K562 (cell line): Measurements from ENCODE around the gene MXRA7. TPM values are rescaled to one million over a fixed set of nuclear protein-coding genes. Genes with fewer than 3 reads are reported as not detected.

Experiments
- BMI1 ChIP-seq: fragments of 150-350 bp; IDR thresholded peaks from 2 replicates; pipeline ENCODE4 v1.6.1; 2014; ENCODE audit warnings: low read length
- ETV5 ChIP-seq: sonication (generic); formaldehyde crosslinking; IDR thresholded peaks from 2 replicates; pipeline ENCODE4 v1.4.0; 2020; ENCODE audit warnings: low read depth, mild to moderate bottlenecking, missing genetic modification reagents
- HNRNPK ChIP-seq: fragments of 200-400 bp; formaldehyde crosslinking; IDR thresholded peaks from one replicate; pipeline ENCODE4 v1.6.1; 2018; ENCODE audit warnings: mild to moderate bottlenecking, low read depth, low read length; ENCODE audit not compliant: poor library complexity, severe bottlenecking
- HNRNPLL ChIP-seq: fragments of 200-400 bp; formaldehyde crosslinking; IDR thresholded peaks from 2 replicates; pipeline ENCODE4 v1.6.1; 2017; ENCODE audit warnings: low read length, low read depth, mild to moderate bottlenecking; ENCODE audit not compliant: poor library complexity, severe bottlenecking
- HNRNPUL1 ChIP-seq: fragments of 200-400 bp; formaldehyde crosslinking; IDR thresholded peaks from 2 replicates; pipeline ENCODE4 v1.6.1; 2017; ENCODE audit warnings: low read length
- ILK ChIP-seq: fragments of 450-650 bp; IDR thresholded peaks from 2 replicates; pipeline ENCODE4 v1.6.1; 2016; ENCODE audit warnings: missing genetic modification characterization, low read depth, mild to moderate bottlenecking, missing compliant biosample characterization, moderate library complexity, borderline replicate concordance
- KLF16 ChIP-seq: IDR thresholded peaks from 2 replicates; pipeline ENCODE4 v1.6.1; 2016; ENCODE audit warnings: antibody characterized with exemption
- LEF1 ChIP-seq: fragments of 450-650 bp; IDR thresholded peaks from 2 replicates; pipeline ENCODE4 v1.6.1; 2016; ENCODE audit warnings: mild to moderate bottlenecking
- MEF2A ChIP-seq: IDR thresholded peaks from 2 replicates; pipeline ENCODE4 v1.6.1; 2011; ENCODE audit warnings: low read depth, mild to moderate bottlenecking, low read length, moderate library complexity; ENCODE audit not compliant: control insufficient read depth
- MXI1 ChIP-seq: IDR thresholded peaks from 2 replicates; pipeline ENCODE4 v1.6.1; 2011; ENCODE audit warnings: low read depth, mild to moderate bottlenecking, improper control_type of control experiment, low read length
- NFE2L1 ChIP-seq: fragments of 450-650 bp; IDR thresholded peaks from 2 replicates; pipeline ENCODE4 v1.6.1; 2016; ENCODE audit warnings: missing genetic modification characterization, low read depth, mild to moderate bottlenecking, missing compliant biosample characterization, moderate library complexity, borderline replicate concordance
- NR2C2 ChIP-seq, 2 experiments: fragments of 200-800 bp in 1 of 2; sonication (Bioruptor generic) in 1 of 2; sonication (generic) in 1 of 2; formaldehyde crosslinking in 1 of 2; IDR thresholded peaks; 2 replicates each; pipeline versions ENCODE4 v1.6.1 to v1.8.0; 2016 to 2022; ENCODE audit warnings: mild to moderate bottlenecking in 1 of 2, missing compliant biosample characterization in 1 of 2, missing genetic modification characterization in 1 of 2, missing genetic modification reagents in 1 of 2
- POLR3A ChIP-seq: IDR thresholded peaks from 2 replicates; pipeline ENCODE4 v1.6.1; 2011; ENCODE audit warnings: borderline replicate concordance, mild to moderate bottlenecking, moderate library complexity; ENCODE audit not compliant: insufficient read length, insufficient read depth; ENCODE audit errors: extremely low read depth
- POLR3G ChIP-seq: IDR thresholded peaks from 2 replicates; pipeline ENCODE4 v1.6.1; 2011; ENCODE audit not compliant: insufficient read length, insufficient replicate concordance; ENCODE audit errors: extremely low read depth
- ZNF23 ChIP-seq: fragments of 250-450 bp; sonication (Bioruptor Pico); IDR thresholded peaks from 2 replicates; pipeline ENCODE4 v1.4.0; 2020; ENCODE audit warnings: mild to moderate bottlenecking
- ZNF407 ChIP-seq: fragments of 450-650 bp; IDR thresholded peaks from 2 replicates; pipeline ENCODE4 v1.6.1; 2016; ENCODE audit warnings: low read depth
- polyA plus RNA-seq, 8 experiments: library from polyadenylated mRNA; depleted of rRNA in 4 of 8; stranded (reverse) in 5 of 8; unstranded in 3 of 8; fragments of >200 nt; fragmentation: Nextera tagmentation in 2 of 8; fragmentation: Illumina TruSeq in 1 of 8; extraction: Ambion mirVana in 2 of 8; extraction: Trizol in 1 of 8; gene quantifications; 2 replicates each; pipeline versions ENCODE4 v1.2.1 to v1.2.3, GENCODE V29; 2011 to 2014; ENCODE audit warnings: inconsistent platforms in 1 of 8, missing spikeins in 1 of 8
- total RNA-seq, 7 experiments: library from RNA; depleted of rRNA in 6 of 7; stranded (reverse); fragments of >200 nt in 6 of 7; fragmentation: Illumina TruSeq in 2 of 7; extraction: Trizol in 2 of 7; gene quantifications; 2 replicates each; pipeline versions ENCODE4 v1.2.1 to v1.2.3, GENCODE V29; 2011 to 2021; ENCODE audit warnings: low replicate concordance in 1 of 7
- TF ChIP-seq, protein P1 (sequence below), 2 experiments: IDR thresholded peaks; 2 replicates each; pipeline ENCODE4 v1.6.1; 2011; ENCODE audit warnings: borderline replicate concordance in 1 of 2, control low read depth in 1 of 2, low read depth in 1 of 2, low read length in 1 of 2, mild to moderate bottlenecking in 1 of 2, mixed read lengths in 1 of 2, moderate library complexity in 1 of 2; ENCODE audit not compliant: insufficient read depth in 1 of 2, insufficient read length in 1 of 2, poor library complexity in 1 of 2, severe bottlenecking in 1 of 2; ENCODE audit errors: extremely low read depth in 1 of 2

Gene MXRA7
- total and polyA plus RNA-seq, 9 of the 15 experiments (the other 6 are each of a cell fraction or from before 2014, with no cell fraction given), result 2.6 to 38.4 (median 14.3) TPM

DNA sequence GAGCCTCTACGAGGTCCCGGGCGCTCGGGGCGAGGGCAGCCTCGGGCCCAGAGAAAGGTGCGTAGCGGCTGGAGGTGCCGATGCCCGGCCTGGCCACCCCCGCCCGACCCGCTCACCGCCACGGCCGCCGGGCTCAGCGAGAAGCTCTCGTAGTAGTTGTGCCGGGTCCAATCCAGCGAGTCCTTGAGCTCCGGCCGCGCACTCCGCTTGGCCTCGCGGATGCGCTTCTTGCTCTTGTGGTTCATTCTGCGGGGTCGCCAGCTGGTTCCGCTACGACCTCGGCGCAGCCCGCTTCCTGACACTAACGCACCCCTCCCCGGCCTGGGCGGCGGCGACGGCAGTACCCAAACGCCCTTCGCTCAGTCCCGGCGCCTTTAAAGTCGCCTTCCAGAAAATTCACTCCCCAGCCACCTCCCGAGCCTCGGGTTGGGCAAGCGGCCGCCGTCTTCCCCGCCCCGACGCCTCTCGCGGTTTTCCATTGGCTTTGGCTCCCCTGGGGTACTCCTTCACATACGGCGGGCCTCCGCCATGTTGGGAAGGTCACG lies 15.5 kb upstream of the MXRA7 start, which contains the start of gene JMJD6 (continued):
- TF ChIP-seq ZNF407, result no peak
- no peak for TF ChIP-seq ILK (tag)
- TF ChIP-seq KLF16, result no peak
- TF ChIP-seq, protein P1, sequence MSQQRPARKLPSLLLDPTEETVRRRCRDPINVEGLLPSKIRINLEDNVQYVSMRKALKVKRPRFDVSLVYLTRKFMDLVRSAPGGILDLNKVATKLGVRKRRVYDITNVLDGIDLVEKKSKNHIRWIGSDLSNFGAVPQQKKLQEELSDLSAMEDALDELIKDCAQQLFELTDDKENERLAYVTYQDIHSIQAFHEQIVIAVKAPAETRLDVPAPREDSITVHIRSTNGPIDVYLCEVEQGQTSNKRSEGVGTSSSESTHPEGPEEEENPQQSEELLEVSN (IDR thresholded peaks at IDR 0.05; ENCODE audit: borderline replicate concordance in 1 of 2, extremely low read depth in 1 of 2, insufficient read depth in 1 of 2, insufficient read length in 1 of 2, low read depth in 1 of 2, low read length in 1 of 2, poor library complexity in 1 of 2, severe bottlenecking in 1 of 2), result no peak
- peak; percentile 58; the same call in 1 of the 2 replicates for TF ChIP-seq ETV5 (CRISPR knock-in tag)
- TF ChIP-seq NFE2L1, result no peak
- no peak for TF ChIP-seq MEF2A
- TF ChIP-seq HNRNPLL, result peak; percentile 97
- TF ChIP-seq POLR3G, result no peak
- TF ChIP-seq POLR3A, result no peak
- TF ChIP-seq HNRNPK, result no peak
- no peak for TF ChIP-seq HNRNPUL1
- TF ChIP-seq ZNF23 (CRISPR knock-in tag), result no peak
- no peak for TF ChIP-seq NR2C2 (CRISPR knock-in tag; IDR thresholded peaks at IDR 0.05)
- TF ChIP-seq NR2C2 (tag; IDR thresholded peaks at IDR 0.05), result peak; percentile 90
- no peak; the same call in 1 of the 2 replicates for TF ChIP-seq MXI1
- no peak for TF ChIP-seq LEF1
- no peak for TF ChIP-seq BMI1
